Parathyroid adenoma (tissue), 2 donors: ENCODE data around the gene ACRV1.

Source experiments
- H2AFZ ChIP-seq: fragments of 300-600 bp; sonication (generic); one replicate; pipeline ENCODE4 v1.7.0; 2017; ENCODE audit warnings: antibody characterized with exemption, mild to moderate bottlenecking
- H3K27ac ChIP-seq: fragments of 300-600 bp; sonication (generic); one replicate; pipeline ENCODE4 v1.7.0; 2017
- H3K27me3 ChIP-seq: fragments of 300-600 bp; sonication (generic); one replicate; pipeline ENCODE4 v1.7.0; 2017; ENCODE audit warnings: low read length; ENCODE audit not compliant: control insufficient read depth, insufficient read depth
- H3K36me3 ChIP-seq: fragments of 300-600 bp; sonication (generic); one replicate; pipeline ENCODE4 v1.7.0; 2017; ENCODE audit warnings: low read length; ENCODE audit not compliant: control insufficient read depth, insufficient read depth
- H3K4me1 ChIP-seq: fragments of 300-600 bp; sonication (generic); one replicate; pipeline ENCODE4 v1.7.0; 2017; ENCODE audit warnings: control low read depth
- H3K4me2 ChIP-seq: fragments of 300-600 bp; sonication (generic); one replicate; pipeline ENCODE4 v1.7.0; 2017; ENCODE audit warnings: low read length
- H3K4me3 ChIP-seq: fragments of 300-600 bp; sonication (generic); one replicate; pipeline ENCODE4 v1.7.0; 2017; ENCODE audit warnings: low read depth, low read length
- H3K79me2 ChIP-seq: fragments of 300-600 bp; sonication (generic); one replicate; pipeline ENCODE4 v1.7.0; 2017; ENCODE audit warnings: control low read depth
- H3K9ac ChIP-seq: fragments of 300-600 bp; sonication (generic); one replicate; pipeline ENCODE4 v1.7.0; 2017; ENCODE audit warnings: mild to moderate bottlenecking
- H3K9me3 ChIP-seq: fragments of 300-600 bp; sonication (generic); one replicate; pipeline ENCODE4 v1.7.0; 2017; ENCODE audit warnings: low read length; ENCODE audit not compliant: control insufficient read depth
- CTCF ChIP-seq: fragments of 300-600 bp; sonication (generic); IDR thresholded peaks from one replicate; pipeline ENCODE4 v1.7.0; 2017; ENCODE audit warnings: antibody characterized with exemption, mild to moderate bottlenecking
- donor health status: primary hyperparathyroidism.

ACRV1 gene

GRCh38 chr11:125638315-125638714, 42.3 kb downstream of the ACRV1 start:
- H3K4me2 ChIP-seq: no peak overlapping the region
- no peaks in the 10 kb centered on the region for H3K79me2 ChIP-seq
- no peaks in the 10 kb centered on the region for H3K4me1 ChIP-seq
- no peaks in the 10 kb centered on the region for H3K9me3 ChIP-seq
- H3K27ac ChIP-seq: no peak overlapping the region
- no peaks in the 10 kb centered on the region for H3K36me3 ChIP-seq
- TF ChIP-seq CTCF: no peak
- H3K4me3 ChIP-seq: no peak overlapping the region
- H2AFZ ChIP-seq: no peak overlapping the region
- no peak overlapping the region for H3K9ac ChIP-seq
- H3K27me3 ChIP-seq: no peaks in the 10 kb centered on the region

GRCh38 chr11:125637840-125638239, 42.8 kb downstream of the ACRV1 start:
- H2AFZ ChIP-seq: no peak overlapping the region
- no peaks in the 10 kb centered on the region for H3K4me1 ChIP-seq
- H3K79me2 ChIP-seq: no peaks in the 10 kb centered on the region
- H3K27me3 ChIP-seq: no peaks in the 10 kb centered on the region
- no peak overlapping the region for H3K9ac ChIP-seq
- H3K4me3 ChIP-seq: no peak overlapping the region
- no peaks in the 10 kb centered on the region for H3K36me3 ChIP-seq
- H3K27ac ChIP-seq: no peak overlapping the region
- no peak for TF ChIP-seq CTCF
- H3K9me3 ChIP-seq: no peaks in the 10 kb centered on the region
- no peak overlapping the region for H3K4me2 ChIP-seq

- no peak overlapping the region for H3K27ac ChIP-seq
- peaks cover 4% of the 10 kb centered on the region for H3K4me1 ChIP-seq
- H2AFZ ChIP-seq: no peak overlapping the region
- no peaks in the 10 kb centered on the region for H3K27me3 ChIP-seq
- no peak overlapping the region for H3K4me3 ChIP-seq
- H3K9me3 ChIP-seq: no peaks in the 10 kb centered on the region
- no peak for TF ChIP-seq CTCF
- H3K79me2 ChIP-seq: no peaks in the 10 kb centered on the region
- no peak overlapping the region for H3K9ac ChIP-seq
- H3K36me3 ChIP-seq: no peaks in the 10 kb centered on the region
- no peak overlapping the region for H3K4me2 ChIP-seq
These were observed 53.3 kb downstream of the ACRV1 start for GRCh38 chr11:125627236-125627910.

GRCh38 chr11:125626288-125626950, 54.2 kb downstream of the ACRV1 start:
- Histone ChIP-seq H3K36me3 (no peaks in the 10 kb centered on the region), H2AFZ (peak overlapping the region; percentile 85), H3K4me2 (peak overlapping the region; percentile 69), H3K27ac (peak overlapping the region; percentile 41), H3K4me1 (peaks cover 4% of the 10 kb centered on the region), H3K27me3 (no peaks in the 10 kb centered on the region), H3K9ac (no peak overlapping the region), H3K79me2 (no peaks in the 10 kb centered on the region), H3K9me3 (no peaks in the 10 kb centered on the region), H3K4me3 (peak overlapping the region; percentile 72)
- TF ChIP-seq CTCF: no peak
